ENCODE data around the gene SLC30A9. TPM values are rescaled to one million over a fixed set of nuclear protein-coding genes. Genes with fewer than 3 reads are reported as not detected.

SLC30A9 gene
- total RNA-seq, 1 experiment from 2014 or later, result 43.4 TPM

DNA sequence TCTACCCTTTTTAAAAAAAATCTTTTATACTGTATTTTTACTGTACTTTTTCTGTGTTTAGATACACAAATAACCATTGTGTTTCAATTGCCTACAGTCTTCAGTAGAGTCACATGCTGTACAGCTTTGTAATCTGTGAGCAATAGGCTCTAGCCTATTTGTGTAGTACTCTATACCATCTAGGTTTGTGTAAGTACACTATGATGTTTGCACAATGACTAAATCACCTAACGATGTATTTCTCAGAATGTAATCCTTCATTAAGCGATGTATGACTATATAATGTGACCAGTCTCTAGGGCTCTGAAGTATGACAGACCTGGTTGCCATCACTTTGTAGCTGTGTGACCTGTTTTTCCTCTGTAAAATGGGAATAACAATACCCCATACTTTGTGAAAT, 22.9 kb upstream of the SLC30A9 start:
- CTCF ChIA-PET, result no interaction called here

DNA sequence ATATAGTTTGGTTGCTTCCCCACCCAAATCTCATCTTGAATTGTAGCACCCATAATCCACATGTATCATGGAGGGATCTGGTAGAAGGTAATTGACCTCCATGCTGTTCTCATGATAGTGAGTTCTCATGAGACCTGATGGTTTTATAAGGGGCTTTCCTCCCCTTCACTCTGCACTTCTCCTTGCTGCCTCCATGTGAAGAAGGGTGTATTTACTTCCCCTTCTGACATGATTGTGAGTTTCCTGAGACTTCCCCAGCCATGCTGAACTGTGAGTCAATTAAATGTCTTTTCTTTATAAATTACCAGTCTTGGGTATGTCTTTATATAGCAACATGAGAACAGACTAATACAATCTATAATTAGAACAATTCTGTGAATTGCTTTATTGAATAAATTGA, 20.7 kb upstream of the SLC30A9 start:
- H3K9me3 Mint-ChIP-seq (ENCODE audit: low read depth, unreplicated experiment), result peaks cover 2% of the 10 kb centered on the region
- no peak overlapping the region for H3K4me3 Mint-ChIP-seq (ENCODE audit: low read depth, unreplicated experiment)
- no TSS peak for BruUV-seq (replicated peaks)
- H3K27me3 Mint-ChIP-seq (ENCODE audit: unreplicated experiment), result no peaks in the 10 kb centered on the region
- no peaks in the 10 kb centered on the region for H3K36me3 Mint-ChIP-seq (ENCODE audit: insufficient read depth, unreplicated experiment)
- TF ChIP-seq, protein P1, sequence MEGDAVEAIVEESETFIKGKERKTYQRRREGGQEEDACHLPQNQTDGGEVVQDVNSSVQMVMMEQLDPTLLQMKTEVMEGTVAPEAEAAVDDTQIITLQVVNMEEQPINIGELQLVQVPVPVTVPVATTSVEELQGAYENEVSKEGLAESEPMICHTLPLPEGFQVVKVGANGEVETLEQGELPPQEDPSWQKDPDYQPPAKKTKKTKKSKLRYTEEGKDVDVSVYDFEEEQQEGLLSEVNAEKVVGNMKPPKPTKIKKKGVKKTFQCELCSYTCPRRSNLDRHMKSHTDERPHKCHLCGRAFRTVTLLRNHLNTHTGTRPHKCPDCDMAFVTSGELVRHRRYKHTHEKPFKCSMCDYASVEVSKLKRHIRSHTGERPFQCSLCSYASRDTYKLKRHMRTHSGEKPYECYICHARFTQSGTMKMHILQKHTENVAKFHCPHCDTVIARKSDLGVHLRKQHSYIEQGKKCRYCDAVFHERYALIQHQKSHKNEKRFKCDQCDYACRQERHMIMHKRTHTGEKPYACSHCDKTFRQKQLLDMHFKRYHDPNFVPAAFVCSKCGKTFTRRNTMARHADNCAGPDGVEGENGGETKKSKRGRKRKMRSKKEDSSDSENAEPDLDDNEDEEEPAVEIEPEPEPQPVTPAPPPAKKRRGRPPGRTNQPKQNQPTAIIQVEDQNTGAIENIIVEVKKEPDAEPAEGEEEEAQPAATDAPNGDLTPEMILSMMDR (IDR thresholded peaks at IDR 0.05; ENCODE audit: unreplicated experiment), result no peak
- H3K4me1 Mint-ChIP-seq (ENCODE audit: low read depth, unreplicated experiment), result no peaks in the 10 kb centered on the region
- H3K27ac Mint-ChIP-seq (ENCODE audit: unreplicated experiment), result no peak overlapping the region
- CTCF ChIA-PET, result no interaction called here
- intact Hi-C loops (cut with micrococcal nuclease; ENCODE audit: unreplicated experiment), result no loop called here
- DNase-seq, result no peak

More for the DNA sequence above, 22.9 kb upstream of the SLC30A9 start:
- no peak overlapping the region for H3K4me3 Mint-ChIP-seq (ENCODE audit: low read depth, unreplicated experiment)
- peaks cover 2% of the 10 kb centered on the region for H3K9me3 Mint-ChIP-seq (ENCODE audit: low read depth, unreplicated experiment)
- TF ChIP-seq, protein P1 (IDR thresholded peaks at IDR 0.05; ENCODE audit: unreplicated experiment), result no peak
- no peak overlapping the region for H3K27ac Mint-ChIP-seq (ENCODE audit: unreplicated experiment)
- no peaks in the 10 kb centered on the region for H3K27me3 Mint-ChIP-seq (ENCODE audit: unreplicated experiment)
- BruUV-seq (replicated peaks), result no TSS peak
- no peaks in the 10 kb centered on the region for H3K4me1 Mint-ChIP-seq (ENCODE audit: low read depth, unreplicated experiment)
- DNase-seq, result no peak
- intact Hi-C loops (cut with micrococcal nuclease; ENCODE audit: unreplicated experiment), result no loop called here
- H3K36me3 Mint-ChIP-seq (ENCODE audit: insufficient read depth, unreplicated experiment), result no peaks in the 10 kb centered on the region

DNA sequence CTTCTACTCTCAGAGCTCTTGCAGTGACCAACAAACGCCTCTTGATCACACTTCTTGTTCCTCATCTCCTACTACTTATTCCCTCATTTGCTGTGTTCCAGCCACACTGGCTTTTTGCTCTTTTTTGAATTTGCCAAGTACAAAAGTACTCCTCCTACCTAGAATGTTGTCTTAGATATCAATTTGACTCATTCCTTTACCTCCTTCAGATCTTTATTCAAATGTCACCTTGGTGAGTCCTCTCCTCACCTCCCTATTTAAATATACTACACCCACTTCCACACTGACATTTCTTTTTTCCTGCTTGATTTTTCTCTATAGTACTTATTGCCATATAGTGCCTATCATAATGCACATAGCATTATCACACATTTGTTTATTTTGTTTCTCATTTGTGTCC, 15.0 kb upstream of the SLC30A9 start:
- intact Hi-C loops (cut with micrococcal nuclease; ENCODE audit: unreplicated experiment), result no loop called here
- CTCF ChIA-PET, result no interaction called here
- Mint-ChIP-seq H3K27ac (ENCODE audit: unreplicated experiment) (no peak overlapping the region), H3K4me3 (ENCODE audit: low read depth, unreplicated experiment) (no peak overlapping the region), H3K36me3 (ENCODE audit: insufficient read depth, unreplicated experiment) (no peaks in the 10 kb centered on the region), H3K27me3 (ENCODE audit: unreplicated experiment) (no peaks in the 10 kb centered on the region), H3K4me1 (ENCODE audit: low read depth, unreplicated experiment) (no peaks in the 10 kb centered on the region), H3K9me3 (ENCODE audit: low read depth, unreplicated experiment) (no peaks in the 10 kb centered on the region)
- TF ChIP-seq, protein P1 (IDR thresholded peaks at IDR 0.05; ENCODE audit: unreplicated experiment), result no peak
- DNase-seq, result no peak
- no TSS peak for BruUV-seq (replicated peaks)

DNA sequence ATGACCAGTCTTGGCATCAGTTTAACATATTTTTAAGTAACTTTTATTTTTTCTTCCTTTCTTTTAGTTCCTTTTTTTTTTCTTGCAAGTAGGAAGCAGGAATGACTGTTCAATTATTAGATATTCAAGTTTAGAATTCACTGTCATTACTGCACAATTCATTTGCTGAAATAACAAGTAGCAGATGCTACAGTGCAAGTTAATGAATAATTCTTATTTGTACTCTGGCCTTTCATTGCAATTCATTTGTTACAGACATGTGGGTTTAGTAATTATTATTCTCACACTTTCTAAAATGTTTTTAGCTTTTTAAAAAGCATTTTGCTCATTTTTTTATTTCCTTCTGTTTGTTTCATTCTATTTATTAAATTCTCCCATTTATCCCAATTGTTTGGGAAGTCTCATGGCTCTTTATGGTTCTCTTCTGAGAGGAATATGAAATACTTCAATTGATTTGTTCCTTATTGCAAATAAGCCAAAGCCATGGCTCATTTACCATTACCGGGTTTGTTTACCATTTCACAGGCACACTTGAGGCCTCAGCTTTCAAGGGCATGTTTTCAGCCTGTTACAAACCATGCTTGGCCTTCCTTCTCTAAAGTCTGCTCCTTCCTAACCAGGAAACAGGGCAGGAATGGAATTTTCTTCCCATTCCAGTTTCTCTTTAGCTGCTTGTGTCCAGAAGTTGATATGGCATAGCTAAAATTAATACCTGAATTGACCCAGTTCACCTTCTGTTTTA, 13.4 kb upstream of the SLC30A9 start:
- Mint-ChIP-seq H3K4me3 (ENCODE audit: low read depth, unreplicated experiment) (no peak overlapping the region), H3K27me3 (ENCODE audit: unreplicated experiment) (no peaks in the 10 kb centered on the region), H3K36me3 (ENCODE audit: insufficient read depth, unreplicated experiment) (no peaks in the 10 kb centered on the region), H3K9me3 (ENCODE audit: low read depth, unreplicated experiment) (no peaks in the 10 kb centered on the region), H3K27ac (ENCODE audit: unreplicated experiment) (no peak overlapping the region), H3K4me1 (ENCODE audit: low read depth, unreplicated experiment) (no peaks in the 10 kb centered on the region)
- BruUV-seq (replicated peaks), result no TSS peak
- intact Hi-C loops (cut with micrococcal nuclease; ENCODE audit: unreplicated experiment), result no loop called here
- DNase-seq, result no peak
- TF ChIP-seq, protein P1 (IDR thresholded peaks at IDR 0.05; ENCODE audit: unreplicated experiment), result no peak
- CTCF ChIA-PET, result interaction anchor here (0.9 kb wide), 1 partner anchor 17 kb away, joined by 3 read pairs; no protein-coding TSS in a partner anchor
